Astrocyte of the cerebellum (primary cell): Measurements from ENCODE around the gene PRH2.

Source experiments
- DNase-seq: peaks from one replicate; pipeline ENCODE4 v3.0.0-alpha.2; 2011; ENCODE audit warnings: low read depth
- H3K4me3 ChIP-seq: 2 replicates; pipeline ENCODE4 v1.5.1; 2011; ENCODE audit warnings: mild to moderate bottlenecking, low read depth, low read length, moderate library complexity
- CTCF ChIP-seq: IDR thresholded peaks from 2 replicates; pipeline ENCODE4 v1.5.1; 2012; ENCODE audit warnings: low read length, low read depth, moderate library complexity, mild to moderate bottlenecking; ENCODE audit errors: missing control alignments
- in situ Hi-C: cut with HindIII; loops from 2 replicates; pipeline ENCODE4 v1.10.0; 2017; ENCODE audit warnings: low sequenced_read_pairs

PRH2 gene

GRCh38 chr12:10900972-10901371 is 28.1 kb upstream of the PRH2 start:
- no peak overlapping the region for H3K4me3 ChIP-seq
- TF ChIP-seq CTCF, result no peak
- in situ Hi-C loops, result no loop called here
- DNase-seq, result no peak

GRCh38 chr12:10901427-10901826 is 27.6 kb upstream of the PRH2 start:
- in situ Hi-C loops, result no loop called here
- DNase-seq, result no peak
- no peak for TF ChIP-seq CTCF

GRCh38 chr12:10904686-10905085 is 24.4 kb upstream of the PRH2 start:
- TF ChIP-seq CTCF, result no peak
- H3K4me3 ChIP-seq, result no peak overlapping the region
- DNase-seq, result no peak
- in situ Hi-C loops, result no loop called here

More at GRCh38 chr12:10901427-10901826, 27.6 kb upstream of the PRH2 start:
- no peak overlapping the region for H3K4me3 ChIP-seq

- no peak for TF ChIP-seq CTCF
- H3K4me3 ChIP-seq, result no peak within 1 kb of the TSS
- DNase-seq, result no peak
- in situ Hi-C loops, result no loop called here
These were observed 19.6 kb upstream of the PRH2 start, which contains the start of gene TAS2R13 for GRCh38 chr12:10909462-10909861. TAS2R13 (minus strand) TSS chr12:10909562; CDS start chr12:10909298, 264 bp downstream.

GRCh38 chr12:10910380-10910779 is 18.7 kb upstream of the PRH2 start:
- no peak for TF ChIP-seq CTCF
- in situ Hi-C loops, result no loop called here
- DNase-seq, result no peak
- no peak overlapping the region for H3K4me3 ChIP-seq

GRCh38 chr12:10919809-10920208 is 9.2 kb upstream of the PRH2 start:
- TF ChIP-seq CTCF, result no peak
- no peak overlapping the region for H3K4me3 ChIP-seq
- in situ Hi-C loops, result no loop called here
- no peak for DNase-seq

GRCh38 chr12:10926269-10926668 is 2.8 kb upstream of the PRH2 start:
- no peak overlapping the region for H3K4me3 ChIP-seq
- in situ Hi-C loops, result no loop called here
- no peak for DNase-seq
- no peak for TF ChIP-seq CTCF
